ENCODE results near the gene RNF6.

- no peak for TF ChIP-seq CTCF (IDR thresholded peaks at IDR 0.05)
- TF ChIP-seq POLR2A (IDR thresholded peaks at IDR 0.05), result no peak
These were observed 24.9 kb upstream of the RNF6 start for GRCh38 chr13:26247011-26247410.

Measured in right lobe of liver (tissue), 4 donors.